ENCODE results near the gene RAB6A.

GRCh38 chr11:73804712-73805111 is 43.8 kb upstream of the RAB6A start:
- TF ChIP-seq CTCF (IDR thresholded peaks at IDR 0.05; ENCODE audit: low read depth, low read length, poor library complexity, severe bottlenecking) (no peak), EZH2phosphoT487 (IDR thresholded peaks at IDR 0.05; ENCODE audit: borderline replicate concordance, low read length) (no peak)
